WTC11 (cell line): ENCODE results near the gene GRAMD2A. TPM values are rescaled to one million over a fixed set of nuclear protein-coding genes. Genes with fewer than 3 reads are reported as not detected.
A peak's percentile ranks its signal among the peaks of the same experiment; 100 is the strongest.

Experiments used
- ATAC-seq: fragments of 200-7000 bp; cut with Tn5 transposase; 2 replicates; pipeline ENCODE4 v1.10.0; 2021; ENCODE audit warnings: mild to moderate bottlenecking, moderate library complexity
- CTCF ChIA-PET: fragments of 300-600 bp; sonication (Branson Sonifier 250); formaldehyde crosslinking; loops from one replicate; lab custom pipeline; 2021; ENCODE audit warnings: antibody characterized with exemption; lab: Charles Lee
- POLR2A ChIA-PET: fragments of 350-600 bp; sonication (Branson Sonifier 250); formaldehyde crosslinking; loops from one replicate; lab custom pipeline; 2021; ENCODE audit warnings: antibody characterized with exemption; lab: Charles Lee
- DNase-seq: peaks from one replicate; pipeline ENCODE4 v3.0.0; 2021; ENCODE audit warnings: low spot score
- H3K27ac Mint-ChIP-seq: 2 replicates; pipeline ENCODE4 v1.8.0; 2021; ENCODE audit warnings: mixed read lengths
- H3K27me3 Mint-ChIP-seq: 2 replicates; pipeline ENCODE4 v1.8.0; 2021; ENCODE audit warnings: low read depth, mild to moderate bottlenecking, moderate library complexity, mixed read lengths
- H3K36me3 Mint-ChIP-seq: 2 replicates; pipeline ENCODE4 v1.8.0; 2021; ENCODE audit warnings: mixed read lengths
- H3K4me1 Mint-ChIP-seq: 2 replicates; pipeline ENCODE4 v1.8.0; 2022; ENCODE audit warnings: mixed read lengths
- H3K4me3 Mint-ChIP-seq: 2 replicates; pipeline ENCODE4 v1.8.0; 2021; ENCODE audit warnings: mild to moderate bottlenecking, moderate library complexity, mixed read lengths
- H3K9me3 Mint-ChIP-seq: 2 replicates; pipeline ENCODE4 v1.8.0; 2021; ENCODE audit warnings: mixed read lengths
- AFF4 ChIP-seq: sonication (generic); formaldehyde crosslinking; IDR thresholded peaks from 2 replicates; pipeline ENCODE4 v1.8.1; 2023; ENCODE audit warnings: mild to moderate bottlenecking, missing genetic modification reagents, borderline replicate concordance
- E2F1 ChIP-seq: sonication (generic); formaldehyde crosslinking; IDR thresholded peaks from 2 replicates; pipeline ENCODE4 v1.8.0; 2022; ENCODE audit warnings: mild to moderate bottlenecking, missing genetic modification reagents
- ERG ChIP-seq: fragments of 250-450 bp; sonication (Bioruptor Pico); IDR thresholded peaks from 2 replicates; pipeline ENCODE4 v1.8.0; 2021; ENCODE audit warnings: mild to moderate bottlenecking
- ESRRA ChIP-seq: sonication (generic); formaldehyde crosslinking; IDR thresholded peaks from 2 replicates; pipeline ENCODE4 v1.8.1; 2022; ENCODE audit warnings: mild to moderate bottlenecking, missing genetic modification reagents, borderline replicate concordance
- FOXK1 ChIP-seq: sonication (generic); formaldehyde crosslinking; IDR thresholded peaks from 2 replicates; pipeline ENCODE4 v1.8.0; 2022; ENCODE audit warnings: mild to moderate bottlenecking, moderate library complexity, missing genetic modification reagents
- GRHL2 ChIP-seq: fragments of 250-450 bp; sonication (Bioruptor Pico); IDR thresholded peaks from 2 replicates; pipeline ENCODE4 v1.8.0; 2022; ENCODE audit warnings: mild to moderate bottlenecking, moderate library complexity; ENCODE audit not compliant: insufficient replicate concordance, severe bottlenecking
- NR2C2 ChIP-seq: sonication (generic); formaldehyde crosslinking; IDR thresholded peaks from 2 replicates; pipeline ENCODE4 v1.8.0; 2022; ENCODE audit warnings: mild to moderate bottlenecking, missing genetic modification reagents
- PREB ChIP-seq: sonication (generic); formaldehyde crosslinking; IDR thresholded peaks from 2 replicates; pipeline ENCODE4 v1.8.1; 2022; ENCODE audit warnings: mild to moderate bottlenecking, missing genetic modification reagents, moderate library complexity, borderline replicate concordance
- RELA ChIP-seq: sonication (generic); formaldehyde crosslinking; IDR thresholded peaks from 2 replicates; pipeline ENCODE4 v1.8.1; 2022; ENCODE audit warnings: missing genetic modification reagents, mild to moderate bottlenecking, borderline replicate concordance
- RORB ChIP-seq: fragments of 250-450 bp; sonication (Bioruptor Pico); IDR thresholded peaks from 2 replicates; pipeline ENCODE4 v1.9.0; 2021; ENCODE audit warnings: mild to moderate bottlenecking
- SMAD3 ChIP-seq: sonication (generic); formaldehyde crosslinking; IDR thresholded peaks from 2 replicates; pipeline ENCODE4 v1.8.0; 2022; ENCODE audit warnings: missing genetic modification reagents, mild to moderate bottlenecking, borderline replicate concordance
- TEAD1 ChIP-seq: sonication (generic); formaldehyde crosslinking; IDR thresholded peaks from 2 replicates; pipeline ENCODE4 v1.8.0; 2022; ENCODE audit warnings: mild to moderate bottlenecking, missing genetic modification reagents
- ZNF219 ChIP-seq: sonication (generic); formaldehyde crosslinking; IDR thresholded peaks from 2 replicates; pipeline ENCODE4 v1.8.0; 2023; ENCODE audit warnings: missing genetic modification reagents, mild to moderate bottlenecking, borderline replicate concordance
- ZNF317 ChIP-seq: sonication (generic); formaldehyde crosslinking; IDR thresholded peaks from 2 replicates; pipeline ENCODE4 v1.8.1; 2023; ENCODE audit warnings: low read depth, mild to moderate bottlenecking, moderate library complexity, missing genetic modification reagents, borderline replicate concordance
- ZNF416 ChIP-seq: fragments of 250-450 bp; sonication (Bioruptor Pico); IDR thresholded peaks from 2 replicates; pipeline ENCODE4 v1.9.0; 2021; ENCODE audit warnings: mild to moderate bottlenecking, inconsistent platforms
- total RNA-seq: library from RNA; stranded (reverse); gene quantifications from 3 replicates; pipeline ENCODE4 v1.2.3, GENCODE V29; 2021
- TF ChIP-seq, protein P1 (sequence below): sonication (generic); formaldehyde crosslinking; conservative IDR thresholded peaks from 2 replicates; pipeline ENCODE4 v1.8.1; 2023; ENCODE audit warnings: mild to moderate bottlenecking, low read depth, missing genetic modification reagents, moderate library complexity
- TF ChIP-seq, protein P2 (sequence below): sonication (generic); formaldehyde crosslinking; IDR thresholded peaks from 2 replicates; pipeline ENCODE4 v1.8.0; 2023; ENCODE audit warnings: missing genetic modification reagents, mild to moderate bottlenecking, borderline replicate concordance

Gene GRAMD2A
- total RNA-seq, 1 experiment from 2014 or later, result 1.9 TPM

- TF ChIP-seq ERG (no peak), GRHL2 (CRISPR knock-in tag) (no peak), ZNF317 (no peak)
Measured at GRCh38 chr15:72203507-72203837, 5.9 kb upstream of the GRAMD2A start (continued).

DNA sequence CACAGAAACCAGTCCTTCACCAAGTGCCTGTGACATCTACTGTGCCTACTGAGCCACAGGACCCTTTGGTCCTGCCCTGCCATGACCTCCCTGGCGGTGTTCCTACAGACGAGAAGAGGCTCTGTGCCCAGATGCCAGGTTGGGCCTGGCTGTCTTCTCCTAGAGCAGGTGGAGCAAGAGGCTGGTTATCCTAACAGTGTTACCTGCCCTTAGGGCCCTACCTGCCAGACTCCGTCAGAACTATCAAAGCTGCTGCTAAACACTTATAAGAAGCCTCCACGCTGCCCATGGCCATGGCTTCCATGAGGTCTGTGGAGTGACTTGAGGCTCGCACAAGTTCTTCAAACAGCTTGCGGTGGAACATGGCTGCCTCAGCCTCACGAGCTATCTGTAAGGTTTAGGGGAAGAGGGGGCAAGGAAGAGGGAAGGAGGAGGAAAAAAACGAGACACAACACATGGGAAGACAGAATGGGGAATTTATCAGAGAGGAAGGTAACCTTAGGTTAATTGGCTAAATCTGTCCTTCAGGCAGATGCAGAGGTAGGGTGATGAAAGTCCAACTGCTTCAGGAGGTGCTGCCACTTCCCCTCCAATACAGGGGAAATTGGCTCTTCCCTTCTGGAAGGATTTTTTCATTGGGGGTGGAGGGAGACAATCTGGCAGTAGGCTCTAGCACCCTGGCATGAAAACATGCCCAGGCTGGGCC, 5.4 kb upstream of the GRAMD2A start:
- TF ChIP-seq E2F1 (CRISPR knock-in tag) (no peak), ZNF416 (no peak), NR2C2 (CRISPR knock-in tag) (no peak), RORB (CRISPR knock-in tag) (no peak), FOXK1 (CRISPR knock-in tag) (no peak), ZNF219 (CRISPR knock-in tag) (no peak), TEAD1 (no peak)
- TF ChIP-seq, protein P1, sequence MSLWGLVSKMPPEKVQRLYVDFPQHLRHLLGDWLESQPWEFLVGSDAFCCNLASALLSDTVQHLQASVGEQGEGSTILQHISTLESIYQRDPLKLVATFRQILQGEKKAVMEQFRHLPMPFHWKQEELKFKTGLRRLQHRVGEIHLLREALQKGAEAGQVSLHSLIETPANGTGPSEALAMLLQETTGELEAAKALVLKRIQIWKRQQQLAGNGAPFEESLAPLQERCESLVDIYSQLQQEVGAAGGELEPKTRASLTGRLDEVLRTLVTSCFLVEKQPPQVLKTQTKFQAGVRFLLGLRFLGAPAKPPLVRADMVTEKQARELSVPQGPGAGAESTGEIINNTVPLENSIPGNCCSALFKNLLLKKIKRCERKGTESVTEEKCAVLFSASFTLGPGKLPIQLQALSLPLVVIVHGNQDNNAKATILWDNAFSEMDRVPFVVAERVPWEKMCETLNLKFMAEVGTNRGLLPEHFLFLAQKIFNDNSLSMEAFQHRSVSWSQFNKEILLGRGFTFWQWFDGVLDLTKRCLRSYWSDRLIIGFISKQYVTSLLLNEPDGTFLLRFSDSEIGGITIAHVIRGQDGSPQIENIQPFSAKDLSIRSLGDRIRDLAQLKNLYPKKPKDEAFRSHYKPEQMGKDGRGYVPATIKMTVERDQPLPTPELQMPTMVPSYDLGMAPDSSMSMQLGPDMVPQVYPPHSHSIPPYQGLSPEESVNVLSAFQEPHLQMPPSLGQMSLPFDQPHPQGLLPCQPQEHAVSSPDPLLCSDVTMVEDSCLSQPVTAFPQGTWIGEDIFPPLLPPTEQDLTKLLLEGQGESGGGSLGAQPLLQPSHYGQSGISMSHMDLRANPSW, result no peak
- TF ChIP-seq, protein P2, sequence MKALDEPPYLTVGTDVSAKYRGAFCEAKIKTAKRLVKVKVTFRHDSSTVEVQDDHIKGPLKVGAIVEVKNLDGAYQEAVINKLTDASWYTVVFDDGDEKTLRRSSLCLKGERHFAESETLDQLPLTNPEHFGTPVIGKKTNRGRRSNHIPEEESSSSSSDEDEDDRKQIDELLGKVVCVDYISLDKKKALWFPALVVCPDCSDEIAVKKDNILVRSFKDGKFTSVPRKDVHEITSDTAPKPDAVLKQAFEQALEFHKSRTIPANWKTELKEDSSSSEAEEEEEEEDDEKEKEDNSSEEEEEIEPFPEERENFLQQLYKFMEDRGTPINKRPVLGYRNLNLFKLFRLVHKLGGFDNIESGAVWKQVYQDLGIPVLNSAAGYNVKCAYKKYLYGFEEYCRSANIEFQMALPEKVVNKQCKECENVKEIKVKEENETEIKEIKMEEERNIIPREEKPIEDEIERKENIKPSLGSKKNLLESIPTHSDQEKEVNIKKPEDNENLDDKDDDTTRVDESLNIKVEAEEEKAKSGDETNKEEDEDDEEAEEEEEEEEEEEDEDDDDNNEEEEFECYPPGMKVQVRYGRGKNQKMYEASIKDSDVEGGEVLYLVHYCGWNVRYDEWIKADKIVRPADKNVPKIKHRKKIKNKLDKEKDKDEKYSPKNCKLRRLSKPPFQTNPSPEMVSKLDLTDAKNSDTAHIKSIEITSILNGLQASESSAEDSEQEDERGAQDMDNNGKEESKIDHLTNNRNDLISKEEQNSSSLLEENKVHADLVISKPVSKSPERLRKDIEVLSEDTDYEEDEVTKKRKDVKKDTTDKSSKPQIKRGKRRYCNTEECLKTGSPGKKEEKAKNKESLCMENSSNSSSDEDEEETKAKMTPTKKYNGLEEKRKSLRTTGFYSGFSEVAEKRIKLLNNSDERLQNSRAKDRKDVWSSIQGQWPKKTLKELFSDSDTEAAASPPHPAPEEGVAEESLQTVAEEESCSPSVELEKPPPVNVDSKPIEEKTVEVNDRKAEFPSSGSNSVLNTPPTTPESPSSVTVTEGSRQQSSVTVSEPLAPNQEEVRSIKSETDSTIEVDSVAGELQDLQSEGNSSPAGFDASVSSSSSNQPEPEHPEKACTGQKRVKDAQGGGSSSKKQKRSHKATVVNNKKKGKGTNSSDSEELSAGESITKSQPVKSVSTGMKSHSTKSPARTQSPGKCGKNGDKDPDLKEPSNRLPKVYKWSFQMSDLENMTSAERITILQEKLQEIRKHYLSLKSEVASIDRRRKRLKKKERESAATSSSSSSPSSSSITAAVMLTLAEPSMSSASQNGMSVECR, result no peak
- TF ChIP-seq, all 79 proteins: peak for 0
- no peak overlapping the region for H3K4me3 Mint-ChIP-seq
- peaks cover 9% of the 10 kb centered on the region for H3K4me1 Mint-ChIP-seq
- DNase-seq (no peak), ATAC-seq (no peak)
- POLR2A ChIA-PET, result no interaction called here
- H3K27ac Mint-ChIP-seq, result peak overlapping the region; percentile 26; the same call in 1 of the 2 replicates
- CTCF ChIA-PET, result no interaction called here
- no peaks in the 10 kb centered on the region for H3K9me3 Mint-ChIP-seq
- H3K36me3 Mint-ChIP-seq, result peaks cover 94% of the 10 kb centered on the region
- peaks cover 2% of the 10 kb centered on the region; the same call in 1 of the 2 replicates for H3K27me3 Mint-ChIP-seq

DNA sequence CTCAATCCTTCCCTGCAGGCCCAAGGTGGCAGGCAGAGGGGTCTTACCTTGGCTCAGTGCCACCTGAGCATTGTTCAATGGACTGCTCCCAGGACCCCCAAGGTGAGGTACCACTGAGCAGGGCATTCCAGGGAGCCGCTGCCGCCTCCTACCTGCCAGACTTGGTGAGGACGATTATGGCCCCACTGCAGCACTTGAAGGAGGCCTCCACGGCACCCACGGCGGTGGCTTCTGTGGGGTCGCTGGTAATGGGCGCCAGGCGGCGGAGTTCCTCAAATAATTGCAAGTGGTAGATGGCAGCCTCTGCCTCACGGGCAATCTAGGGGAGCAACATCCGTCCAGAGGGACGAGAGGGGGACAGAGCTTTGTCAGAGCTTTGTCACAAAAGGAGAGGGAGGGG, 4.7 kb upstream of the GRAMD2A start:
- Mint-ChIP-seq H3K36me3 (peaks cover 88% of the 10 kb centered on the region), H3K4me3 (no peak overlapping the region), H3K4me1 (peaks cover 10% of the 10 kb centered on the region), H3K27ac (no peak overlapping the region), H3K27me3 (peaks cover 4% of the 10 kb centered on the region; the same call in 1 of the 2 replicates), H3K9me3 (no peaks in the 10 kb centered on the region)
- CTCF ChIA-PET, result no interaction called here
- POLR2A ChIA-PET, result no interaction called here
- DNase-seq (no peak), ATAC-seq (no peak)
- TF ChIP-seq ESRRA (CRISPR knock-in tag), result no peak
- no peak for TF ChIP-seq SMAD3 (CRISPR knock-in tag)
- no peak for TF ChIP-seq AFF4 (CRISPR knock-in tag)
- TF ChIP-seq ZNF317, result no peak
- TF ChIP-seq RELA (CRISPR knock-in tag), result no peak
- TF ChIP-seq PREB, result no peak
